ENCODE data around the gene SLC12A4.

DNA sequence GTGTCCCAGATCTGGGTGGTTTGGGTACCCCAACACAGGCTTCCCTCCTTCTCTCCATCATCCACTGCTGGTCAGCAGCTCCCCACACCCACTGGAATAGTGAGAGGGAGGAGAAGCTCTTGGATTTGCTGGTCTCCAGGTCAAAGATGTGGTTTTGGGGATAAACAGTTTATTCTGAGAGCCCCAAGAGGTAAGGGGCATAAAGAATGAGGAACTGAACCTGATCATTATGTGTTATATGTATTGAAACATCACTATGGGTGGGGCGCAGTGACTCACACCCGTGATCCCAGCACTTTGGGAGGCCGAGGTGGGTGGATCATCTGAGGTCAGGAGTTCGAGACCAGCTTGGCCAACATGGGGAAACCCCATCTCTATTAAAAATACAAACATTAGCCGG, 27.0 kb upstream of the SLC12A4 start:
- TF ChIP-seq CTCF (IDR thresholded peaks at IDR 0.05; ENCODE audit: insufficient read depth, low read length, poor library complexity, severe bottlenecking) (no peak), EZH2phosphoT487 (conservative IDR thresholded peaks at IDR 0.05; ENCODE audit: low read length) (no peak)

All from SU-DHL-6 (cell line).